Measurements from ENCODE around the gene MAVS. TPM values are rescaled to one million over a fixed set of nuclear protein-coding genes. Genes with fewer than 3 reads are reported as not detected.
"Not testable (repeated sequence)": the region's sequence is repeated elsewhere in the genome, so short reads cannot be mapped to it uniquely, and the experiment has no call there.

The MAVS gene
- total RNA-seq, 1 donor from 2014 or later: 37.8 TPM

GRCh38 chr20:3900187-3900604 is 53.6 kb downstream of the MAVS start:
- DNase-seq (ENCODE audit: low spot score): no peak
- ATAC-seq: no peak
- intact Hi-C loops (cut with DNase I): no loop called here

GRCh38 chr20:3901028-3901705 is 54.5 kb downstream of the MAVS start:
- ATAC-seq (peak; percentile 29), DNase-seq (ENCODE audit: low spot score) (no peak)
- intact Hi-C loops (cut with DNase I): no loop called here

GRCh38 chr20:3901706-3902440 is 55.2 kb downstream of the MAVS start:
- intact Hi-C loops (cut with DNase I): no loop called here
- peak; percentile 16 for ATAC-seq
- DNase-seq (ENCODE audit: low spot score): no peak

- no peak for ATAC-seq
- no peak for DNase-seq (ENCODE audit: low spot score)
- intact Hi-C loops (cut with DNase I): no loop called here
Measured at GRCh38 chr20:3902446-3902845, 55.8 kb downstream of the MAVS start.

- intact Hi-C loops (cut with DNase I): no loop called here
Measured at GRCh38 chr20:3904224-3904623, 57.6 kb downstream of the MAVS start.

GRCh38 chr20:3904857-3905256 is 58.2 kb downstream of the MAVS start:
- intact Hi-C loops (cut with DNase I): no loop called here

More at GRCh38 chr20:3904224-3904623, 57.6 kb downstream of the MAVS start:
- DNase-seq (ENCODE audit: low spot score) (no peak), ATAC-seq (no peak)

GRCh38 chr20:3906744-3907721 is 60.4 kb downstream of the MAVS start:
- intact Hi-C loops (cut with DNase I); DNase-seq (ENCODE audit: low spot score): not testable (repeated sequence)

More at GRCh38 chr20:3904857-3905256, 58.2 kb downstream of the MAVS start:
- no peak for ATAC-seq
- DNase-seq (ENCODE audit: low spot score): no peak

GRCh38 chr20:3908667-3909066 is 62.0 kb downstream of the MAVS start:
- intact Hi-C loops (cut with DNase I): no loop called here
- no peak for DNase-seq (ENCODE audit: low spot score)
- ATAC-seq: peak; percentile 49

More at GRCh38 chr20:3906744-3907721, 60.4 kb downstream of the MAVS start:
- ATAC-seq: not testable (repeated sequence)

GRCh38 chr20:3909952-3910366 is 63.3 kb downstream of the MAVS start:
- no peak for DNase-seq (ENCODE audit: low spot score)
- ATAC-seq: no peak
- intact Hi-C loops (cut with DNase I): no loop called here

GRCh38 chr20:3910853-3911252 is 64.2 kb downstream of the MAVS start:
- DNase-seq (ENCODE audit: low spot score): no peak
- ATAC-seq: no peak
- intact Hi-C loops (cut with DNase I): no loop called here

- DNase-seq (ENCODE audit: low spot score) (no peak), ATAC-seq (no peak)
- intact Hi-C loops (cut with DNase I): no loop called here
Measured at GRCh38 chr20:3911956-3912355, 65.3 kb downstream of the MAVS start.

GRCh38 chr20:3914446-3914845 is 67.8 kb downstream of the MAVS start:
- no peak for ATAC-seq
- intact Hi-C loops (cut with DNase I): no loop called here
- DNase-seq (ENCODE audit: low spot score): no peak

- ATAC-seq (no peak), DNase-seq (ENCODE audit: low spot score) (no peak)
- intact Hi-C loops (cut with DNase I): loop anchor here (2.0 kb wide), 1 partner anchor 41 kb away; no protein-coding TSS in a partner anchor
Measured at GRCh38 chr20:3915691-3916090, 69.1 kb downstream of the MAVS start.

GRCh38 chr20:3916364-3916763 is 69.7 kb downstream of the MAVS start:
- intact Hi-C loops (cut with DNase I): loop anchor here (2.0 kb wide), 1 partner anchor 42 kb away; no protein-coding TSS in a partner anchor
- no peak for DNase-seq (ENCODE audit: low spot score)
- ATAC-seq: no peak

GRCh38 chr20:3919352-3919751 is 72.7 kb downstream of the MAVS start:
- DNase-seq (ENCODE audit: low spot score): no peak
- peak; percentile 27 for ATAC-seq
- intact Hi-C loops (cut with DNase I): no loop called here

GRCh38 chr20:3922223-3922982 is 75.8 kb downstream of the MAVS start:
- ATAC-seq (no peak), DNase-seq (ENCODE audit: low spot score) (no peak)
- intact Hi-C loops (cut with DNase I): no loop called here

GRCh38 chr20:3922983-3923339 is 76.3 kb downstream of the MAVS start:
- DNase-seq (ENCODE audit: low spot score): no peak
- no peak for ATAC-seq
- intact Hi-C loops (cut with DNase I): no loop called here

GRCh38 chr20:3923818-3924217 is 77.2 kb downstream of the MAVS start:
- DNase-seq (ENCODE audit: low spot score) (no peak), ATAC-seq (no peak)
- intact Hi-C loops (cut with DNase I): no loop called here
